SK-N-DZ (cell line): ENCODE data around the gene TMEM184A.
"Not testable (repeated sequence)": the region's sequence is repeated elsewhere in the genome, so short reads cannot be mapped to it uniquely, and the experiment has no call there.

Source experiments
- DNase-seq: peaks from one replicate; pipeline ENCODE4 v3.0.0-alpha.2; 2015; ENCODE audit warnings: low spot score

The TMEM184A gene

GRCh38 chr7:1526271-1526754 is 29.7 kb downstream of the TMEM184A start:
- DNase-seq, result no peak

DNA sequence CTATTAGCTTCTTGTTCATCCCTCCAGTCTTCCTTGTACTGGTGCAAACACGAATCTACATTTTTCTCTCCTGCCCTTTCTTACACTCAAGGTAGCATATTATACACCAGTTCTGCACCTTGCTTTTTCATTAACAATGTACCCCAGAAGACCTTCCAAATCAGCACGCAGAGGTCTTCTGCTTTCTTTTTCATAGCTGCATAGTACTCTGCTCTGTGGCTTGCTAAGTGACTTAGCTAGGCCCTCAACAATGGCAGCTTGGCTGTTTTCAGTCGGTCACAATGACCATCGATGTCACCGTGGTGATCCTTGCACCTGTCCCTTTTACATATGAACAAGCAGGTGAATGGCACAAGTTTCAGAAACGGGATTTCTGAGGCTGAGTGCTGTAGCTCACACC is 30.6 kb downstream of the TMEM184A start:
- no peak for DNase-seq

- no peak for DNase-seq
Measured at GRCh38 chr7:1523844-1524243, 32.2 kb downstream of the TMEM184A start.

DNA sequence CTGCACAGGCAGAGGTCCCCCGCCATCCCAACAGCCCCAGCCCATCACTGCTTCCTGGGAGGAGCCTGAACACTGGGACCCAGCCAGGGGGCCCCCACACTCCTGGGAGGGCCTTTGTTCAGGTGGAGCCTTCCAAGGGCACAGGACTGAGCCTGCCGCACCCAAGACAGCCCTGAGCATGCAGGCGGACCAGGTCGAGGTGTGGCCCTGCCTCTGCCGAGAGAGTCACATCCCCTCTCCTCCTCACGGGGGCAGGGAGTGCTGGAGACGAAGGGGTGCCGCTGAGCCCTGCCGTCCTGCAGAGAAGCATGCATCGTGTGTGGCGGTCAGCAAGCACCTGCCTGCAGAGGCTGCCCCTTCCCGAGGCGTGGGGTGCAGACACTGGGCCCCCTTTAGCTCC is 32.8 kb downstream of the TMEM184A start:
- DNase-seq, result no peak

GRCh38 chr7:1521456-1521855 is 34.5 kb downstream of the TMEM184A start:
- no peak for DNase-seq

DNA sequence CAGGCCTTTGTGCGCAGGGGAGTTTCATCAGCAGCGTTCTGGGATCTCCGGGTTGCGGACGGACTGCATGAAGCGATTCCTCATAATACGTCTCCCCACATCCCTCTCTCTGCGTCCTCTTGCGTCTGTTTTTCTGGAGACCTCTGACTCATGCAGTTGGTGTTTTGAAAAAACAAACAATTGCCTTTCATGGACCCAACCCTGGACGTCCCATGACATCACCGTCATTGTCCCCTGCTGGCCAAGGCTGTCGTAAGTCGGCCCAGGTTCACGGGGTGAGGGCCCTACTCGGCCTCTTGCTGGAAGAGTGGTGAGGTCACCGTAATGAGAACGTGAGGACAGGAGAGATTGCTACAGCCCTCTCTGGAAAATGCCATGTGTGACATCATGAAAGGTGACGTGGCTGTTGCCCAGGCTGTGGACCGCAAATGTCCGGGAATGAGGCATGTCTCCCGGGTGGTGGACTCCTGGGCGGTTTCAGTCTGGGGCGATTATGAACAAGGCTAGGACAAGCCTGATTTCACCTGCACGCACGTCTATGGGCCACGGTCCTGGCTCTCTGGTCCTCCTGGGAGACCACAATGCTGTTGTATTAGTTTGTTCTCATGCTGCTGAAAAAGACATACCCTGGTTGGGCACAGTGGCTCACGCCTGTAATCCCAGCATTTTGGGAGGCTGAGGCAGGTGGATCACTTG is 35.3 kb downstream of the TMEM184A start:
- no peak for DNase-seq

GRCh38 chr7:1519322-1519922 is 36.6 kb downstream of the TMEM184A start:
- DNase-seq, result not testable (repeated sequence)

DNA sequence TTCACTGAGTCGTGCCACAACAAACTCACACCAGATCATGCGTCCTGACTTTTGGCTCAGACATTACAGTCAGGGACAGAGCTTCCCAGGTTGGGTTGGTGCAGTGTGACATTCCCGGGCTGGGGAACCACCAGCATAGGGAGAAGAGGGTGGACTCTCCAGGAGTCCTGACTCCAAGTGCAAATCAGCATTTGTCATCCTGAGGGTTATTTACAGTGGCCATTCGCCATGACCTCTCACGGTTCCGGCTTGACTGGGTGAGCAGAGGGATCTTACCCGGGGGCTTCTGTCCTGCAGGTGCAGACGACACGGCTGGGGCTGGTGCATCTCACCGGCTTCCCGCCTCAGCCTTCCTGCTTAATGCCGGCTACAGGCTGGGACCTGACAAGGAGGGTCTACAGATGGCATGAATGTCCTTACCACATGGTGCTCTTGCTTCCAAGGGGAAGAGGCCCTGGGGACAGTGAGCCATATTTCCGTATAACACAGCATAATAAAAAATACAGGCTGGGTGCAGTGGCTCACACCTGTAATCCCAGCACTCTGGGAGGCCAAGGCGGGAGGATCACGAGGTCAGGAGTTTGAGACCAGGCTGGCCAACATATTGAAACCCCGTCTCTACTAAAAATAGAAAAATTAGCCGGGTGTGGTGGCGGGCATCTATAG is 39.3 kb downstream of the TMEM184A start:
- DNase-seq, result no peak

GRCh38 chr7:1515509-1515967 is 40.5 kb downstream of the TMEM184A start:
- not testable (repeated sequence) for DNase-seq

GRCh38 chr7:1514995-1515401 is 41.0 kb downstream of the TMEM184A start:
- no peak for DNase-seq

- no peak for DNase-seq
Measured at GRCh38 chr7:1514407-1514806, 41.6 kb downstream of the TMEM184A start.

DNA sequence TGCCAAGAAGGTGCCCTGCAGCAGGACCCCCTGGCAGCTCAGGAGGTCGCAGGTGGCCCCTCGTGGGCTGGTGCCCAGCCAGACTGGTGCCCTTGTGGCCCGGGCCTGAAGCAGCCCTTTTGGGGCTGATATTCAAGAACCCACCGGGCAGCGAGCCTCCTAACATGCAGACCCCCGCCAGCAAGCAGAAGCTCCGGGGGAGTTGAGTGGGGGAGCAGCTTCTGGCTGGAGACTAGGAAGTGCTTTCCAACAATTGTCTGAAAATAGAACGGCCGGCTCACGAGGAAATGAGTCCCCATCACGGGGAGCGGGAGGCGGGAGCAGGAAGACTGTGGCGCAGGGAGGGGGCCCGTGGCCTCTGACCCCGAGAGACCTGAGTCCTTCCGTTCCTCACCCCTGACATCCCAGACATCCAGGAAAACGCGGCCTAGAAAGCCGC is 42.3 kb downstream of the TMEM184A start:
- no peak for DNase-seq

DNA sequence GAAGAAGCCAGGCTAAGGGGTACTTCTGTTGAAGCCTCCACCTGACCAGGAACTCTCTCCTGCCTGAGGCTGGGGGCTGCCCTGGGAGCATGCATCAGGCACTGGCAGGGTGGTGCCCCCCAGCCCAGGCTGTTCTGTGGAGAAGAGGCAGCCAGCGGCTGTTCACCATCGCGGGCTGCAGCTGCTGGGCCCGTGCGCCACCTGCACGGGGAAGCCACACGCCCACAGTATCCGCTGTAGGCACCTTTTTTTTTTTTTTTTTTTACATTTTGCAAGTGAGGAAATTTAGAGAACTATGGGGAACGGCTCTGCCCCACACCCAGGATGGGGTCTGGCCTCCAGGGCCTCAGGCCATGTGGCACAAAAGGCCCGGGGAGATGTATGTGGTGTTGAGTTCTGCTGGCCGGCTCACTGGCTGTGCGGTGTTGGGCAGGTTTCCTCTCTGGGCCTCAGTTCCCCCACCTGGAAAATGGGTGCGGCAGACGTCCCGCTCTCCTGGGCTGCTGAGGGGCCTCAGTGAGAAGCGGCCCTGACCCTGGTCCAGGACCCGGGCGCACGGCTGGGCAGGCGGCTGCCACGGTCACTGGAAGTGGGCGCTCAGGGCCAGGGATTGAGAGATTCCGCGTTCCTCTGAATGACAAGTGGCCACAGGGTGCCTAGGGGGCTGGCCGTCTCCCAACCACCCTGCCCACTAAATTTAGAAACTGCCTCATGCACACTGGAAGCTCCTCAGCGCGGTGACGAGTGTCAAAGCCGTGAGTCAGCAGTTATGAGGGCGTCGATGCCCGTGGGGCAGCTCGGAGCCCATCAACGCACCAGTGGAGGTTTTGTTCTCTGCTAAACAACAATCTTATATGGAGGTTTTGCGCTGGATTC is 43.0 kb downstream of the TMEM184A start:
- DNase-seq, result no peak

GRCh38 chr7:1511444-1512422 is 44.3 kb downstream of the TMEM184A start:
- no peak for DNase-seq

DNA sequence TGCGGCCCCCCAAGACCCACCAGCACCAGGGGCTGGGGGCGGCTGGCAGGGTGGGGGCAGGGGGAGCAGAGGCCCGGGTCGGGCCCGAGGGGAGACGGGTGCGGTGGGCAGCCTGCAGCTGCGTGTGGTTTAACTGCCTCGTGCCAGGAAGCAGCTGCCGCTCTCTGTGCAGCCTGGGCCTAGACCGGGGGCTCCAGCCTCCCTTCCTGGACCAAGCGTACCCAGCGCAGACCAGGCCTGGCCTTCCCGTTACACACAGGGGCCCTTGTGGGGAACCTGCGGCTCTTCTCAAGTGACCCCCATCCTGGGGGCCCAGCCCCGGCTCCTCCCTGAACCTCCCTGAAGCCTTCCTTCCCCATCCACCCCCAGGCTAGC is 45.2 kb downstream of the TMEM184A start:
- no peak for DNase-seq

GRCh38 chr7:1509226-1509625 is 46.8 kb downstream of the TMEM184A start:
- DNase-seq, result no peak

DNA sequence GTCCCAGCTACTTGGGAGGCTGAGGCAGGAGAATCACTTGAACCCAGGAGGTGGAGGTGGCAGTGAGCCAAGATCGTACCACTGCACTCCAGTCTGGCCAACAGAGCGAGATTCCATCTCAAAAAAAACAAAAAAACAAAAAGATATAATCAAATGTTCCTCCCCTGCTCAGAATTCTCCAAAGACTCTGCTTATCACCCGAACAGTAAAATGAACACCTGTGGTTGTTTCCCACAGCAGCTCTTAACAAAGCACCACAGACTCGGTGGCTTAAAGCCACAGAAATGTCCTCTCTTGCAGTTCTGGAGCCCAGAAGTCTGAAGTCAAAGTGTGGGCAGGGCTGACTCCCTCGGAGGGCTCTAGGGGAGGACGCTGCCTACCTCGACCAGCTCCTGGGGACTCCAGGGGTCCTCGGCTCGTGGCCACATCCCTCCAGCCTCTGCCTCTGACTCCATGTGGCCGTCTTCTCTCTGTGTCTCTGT is 47.7 kb downstream of the TMEM184A start:
- DNase-seq, result no peak

DNA sequence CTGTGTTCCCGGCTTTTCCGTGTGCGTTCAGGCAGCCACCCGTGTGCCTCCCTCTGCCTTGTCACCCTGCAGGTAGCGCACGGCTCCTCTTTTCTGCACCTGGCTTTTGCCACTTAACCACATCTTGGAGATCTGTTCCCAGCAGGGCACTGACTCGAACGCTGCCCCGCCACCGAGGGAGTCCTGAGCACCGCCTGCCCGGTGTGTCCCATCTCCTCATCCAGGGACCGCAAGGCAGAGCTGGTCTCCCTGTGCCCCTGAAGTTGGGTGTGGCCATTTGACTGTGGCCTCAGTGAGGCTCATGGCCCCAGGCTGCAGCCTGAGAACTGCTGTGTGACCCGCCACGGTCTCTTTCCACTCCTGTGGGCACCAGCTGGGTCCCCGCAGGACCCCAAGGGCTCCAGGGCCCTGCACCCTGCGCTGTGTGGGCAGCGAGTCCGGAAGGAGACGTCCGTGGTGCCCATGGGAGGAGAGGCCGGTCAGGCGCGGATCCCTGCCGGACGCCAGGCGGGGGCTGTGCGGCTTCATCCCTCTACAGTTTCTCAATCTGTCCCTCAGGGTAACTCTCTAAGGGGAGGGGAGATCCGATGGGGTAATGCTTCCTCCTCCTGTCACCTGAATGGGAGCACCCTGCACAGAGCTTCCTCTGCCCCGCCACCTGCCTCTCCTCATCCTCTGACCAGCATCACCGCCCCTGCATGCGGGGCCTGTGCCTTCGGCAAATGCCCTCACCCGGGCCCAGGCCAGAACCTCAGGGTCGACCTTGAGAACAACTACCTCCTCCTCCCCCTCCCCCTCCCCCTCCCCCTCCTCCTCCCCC is 50.1 kb downstream of the TMEM184A start:
- DNase-seq, result peak; percentile 27
